ENCODE results near the gene CNPY1.

DNA sequence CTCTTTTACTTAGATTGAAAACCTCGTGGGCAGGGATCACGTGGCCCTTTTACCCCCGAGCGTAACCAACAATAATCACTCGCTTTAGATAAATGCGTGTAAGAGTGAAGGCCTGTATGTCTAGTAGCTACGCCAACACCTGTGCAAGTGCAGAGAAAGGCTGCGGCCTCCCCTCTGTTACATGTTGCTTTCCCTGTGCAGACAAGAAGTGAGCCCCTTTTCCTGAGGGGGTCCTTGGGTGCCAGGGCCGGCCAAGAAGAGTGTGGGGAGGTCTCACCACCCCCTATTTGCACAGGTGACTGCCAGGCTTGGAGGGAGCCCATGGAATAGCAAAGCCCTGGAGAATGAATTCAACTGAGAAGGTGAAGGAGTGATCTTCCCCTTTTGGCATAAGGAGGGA lies 35.6 kb upstream of the CNPY1 start:
- TF ChIP-seq POLR2A (IDR thresholded peaks at IDR 0.05) (no peak), POLR2AphosphoS5 (IDR thresholded peaks at IDR 0.05; ENCODE audit: insufficient read depth in 1 of 2, low read depth in 1 of 2) (no peak)
- TF ChIP-seq, protein P1, sequence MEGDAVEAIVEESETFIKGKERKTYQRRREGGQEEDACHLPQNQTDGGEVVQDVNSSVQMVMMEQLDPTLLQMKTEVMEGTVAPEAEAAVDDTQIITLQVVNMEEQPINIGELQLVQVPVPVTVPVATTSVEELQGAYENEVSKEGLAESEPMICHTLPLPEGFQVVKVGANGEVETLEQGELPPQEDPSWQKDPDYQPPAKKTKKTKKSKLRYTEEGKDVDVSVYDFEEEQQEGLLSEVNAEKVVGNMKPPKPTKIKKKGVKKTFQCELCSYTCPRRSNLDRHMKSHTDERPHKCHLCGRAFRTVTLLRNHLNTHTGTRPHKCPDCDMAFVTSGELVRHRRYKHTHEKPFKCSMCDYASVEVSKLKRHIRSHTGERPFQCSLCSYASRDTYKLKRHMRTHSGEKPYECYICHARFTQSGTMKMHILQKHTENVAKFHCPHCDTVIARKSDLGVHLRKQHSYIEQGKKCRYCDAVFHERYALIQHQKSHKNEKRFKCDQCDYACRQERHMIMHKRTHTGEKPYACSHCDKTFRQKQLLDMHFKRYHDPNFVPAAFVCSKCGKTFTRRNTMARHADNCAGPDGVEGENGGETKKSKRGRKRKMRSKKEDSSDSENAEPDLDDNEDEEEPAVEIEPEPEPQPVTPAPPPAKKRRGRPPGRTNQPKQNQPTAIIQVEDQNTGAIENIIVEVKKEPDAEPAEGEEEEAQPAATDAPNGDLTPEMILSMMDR (IDR thresholded peaks at IDR 0.05) = no peak

Measured in vagina (tissue), 2 donors.